H1 (cell line): Measurements from ENCODE around the gene SRM. TPM values are rescaled to one million over a fixed set of nuclear protein-coding genes. Genes with fewer than 3 reads are reported as not detected.

Experiments used
- CTCF ChIA-PET: fragments of 300-600 bp; sonication (Branson Sonifier 250); formaldehyde crosslinking; loops from one replicate; lab custom pipeline; 2021; ENCODE audit not compliant: partially characterized antibody; lab: Charles Lee
- POLR2A ChIA-PET: fragments of 300-600 bp; sonication (Branson Sonifier 250); formaldehyde crosslinking; loops from one replicate; lab custom pipeline; 2021; ENCODE audit warnings: inconsistent platforms; ENCODE audit not compliant: partially characterized antibody; lab: Charles Lee
- DNase-seq, 2 experiments: peaks; one replicate each; pipeline versions ENCODE4 v3.0.0 to v3.0.0-alpha.2; 2010 to 2022; ENCODE audit warnings: low spot score in 2 of 2, low read depth in 1 of 2, mixed read lengths in 1 of 2
- FAIRE-seq: peaks from 2 replicates; lab custom pipeline; 2011; peaks lifted over from hg19 to GRCh38; lab: Jason Lieb, UNC
- H2AFZ ChIP-seq: 2 replicates; pipeline ENCODE4 v1.8.1; 2012; ENCODE audit warnings: low read length, inconsistent platforms
- H2AK5ac ChIP-seq: 2 replicates; pipeline ENCODE4 v1.6.1; 2013; ENCODE audit warnings: low read depth, low read length
- H2BK120ac ChIP-seq: replicated peaks from 2 replicates; pipeline ENCODE3; 2013; ENCODE audit warnings: low read depth, low read length, inconsistent platforms
- H2BK12ac ChIP-seq: 2 replicates; pipeline ENCODE4 v1.6.1; 2013; ENCODE audit warnings: low read depth, low read length
- H2BK15ac ChIP-seq: 2 replicates; pipeline ENCODE4 v1.6.1; 2013; ENCODE audit warnings: low read length
- H2BK20ac ChIP-seq: 2 replicates; pipeline ENCODE4 v1.6.1; 2013; ENCODE audit warnings: low read length
- H2BK5ac ChIP-seq: 2 replicates; pipeline ENCODE4 v1.6.1; 2013; ENCODE audit warnings: low read depth, low read length
- H3K14ac ChIP-seq: 2 replicates; pipeline ENCODE4 v1.6.1; 2013; ENCODE audit warnings: inconsistent platforms; ENCODE audit not compliant: insufficient read length
- H3K18ac ChIP-seq: 2 replicates; pipeline ENCODE4 v1.6.1; 2013; ENCODE audit warnings: low read length; ENCODE audit errors: extremely low read depth
- H3K23ac ChIP-seq: 2 replicates; pipeline ENCODE4 v1.6.1; 2013; ENCODE audit warnings: inconsistent platforms; ENCODE audit not compliant: insufficient read length
- H3K23me2 ChIP-seq: 2 replicates; pipeline ENCODE4 v1.6.1; 2013; ENCODE audit warnings: low read depth, low read length
- H3K27ac ChIP-seq: 2 replicates; pipeline ENCODE4 v1.6.1; 2011; ENCODE audit warnings: low read depth, low read length, inconsistent platforms
- H3K27me3 ChIP-seq, 4 experiments: replicated peaks in 1 of 4; 1 replicate in 1 of 4; 2 replicates in 3 of 4; pipeline versions ENCODE4 v1.6.1 to v1.8.1; 2011 to 2013; ENCODE audit warnings: low read length in 3 of 4, mild to moderate bottlenecking in 3 of 4, inconsistent platforms in 2 of 4, mixed read lengths in 2 of 4, moderate library complexity in 1 of 4; ENCODE audit not compliant: control insufficient read depth in 3 of 4, insufficient read depth in 3 of 4; ENCODE audit errors: extremely low read depth in 1 of 4
- H3K36me3 ChIP-seq, 4 experiments: 2 replicates each; pipeline versions ENCODE4 v1.6.1 to v1.8.1; 2011 to 2013; ENCODE audit warnings: mild to moderate bottlenecking in 4 of 4, low read length in 3 of 4, moderate library complexity in 2 of 4, control low read depth in 1 of 4, inconsistent platforms in 1 of 4; ENCODE audit not compliant: insufficient read depth in 4 of 4, control insufficient read depth in 2 of 4
- H3K4ac ChIP-seq: replicated peaks from 2 replicates; pipeline ENCODE3; 2013; ENCODE audit warnings: low read length, low read depth, mixed read lengths, inconsistent platforms; ENCODE audit not compliant: insufficient read length
- H3K4me1 ChIP-seq, 4 experiments: replicated peaks in 1 of 4; 1 replicate in 1 of 4; 2 replicates in 3 of 4; pipeline versions ENCODE4 v1.6.1 to v1.8.1; 2011 to 2013; ENCODE audit warnings: low read length in 3 of 4, inconsistent platforms in 2 of 4, mixed read lengths in 1 of 4; ENCODE audit not compliant: insufficient read depth in 4 of 4, control insufficient read depth in 3 of 4
- H3K4me2 ChIP-seq, 2 experiments: 2 replicates each; pipeline versions ENCODE4 v1.6.1 to v1.8.1; 2011 to 2013; ENCODE audit warnings: low read depth in 2 of 2, low read length in 2 of 2, control low read depth in 1 of 2, inconsistent platforms in 1 of 2, mild to moderate bottlenecking in 1 of 2; ENCODE audit not compliant: insufficient read depth in 1 of 2
- H3K4me3 ChIP-seq, 4 experiments: fragments of 200-600, 300-600 bp in 1 of 4; sonication (generic), shearing (Covaris generic), sonication (Bioruptor Twin) in 1 of 4; 2 replicates each; pipeline versions ENCODE4 v1.5.1 to v1.8.1; 2011 to 2016; ENCODE audit warnings: low read length in 4 of 4, low read depth in 3 of 4, control low read depth in 2 of 4, inconsistent platforms in 2 of 4, mild to moderate bottlenecking in 2 of 4, mixed read lengths in 1 of 4, moderate library complexity in 1 of 4; ENCODE audit not compliant: insufficient read depth in 2 of 4; ENCODE audit errors: extremely low read depth in 1 of 4
- H3K56ac ChIP-seq: replicated peaks from 2 replicates; pipeline ENCODE3; 2013; ENCODE audit warnings: low read depth, mild to moderate bottlenecking, mixed read lengths, low read length, inconsistent platforms; ENCODE audit not compliant: insufficient read length
- H3K79me1 ChIP-seq: 2 replicates; pipeline ENCODE4 v1.6.1; 2013; ENCODE audit warnings: low read depth, low read length, control low read depth
- H3K79me2 ChIP-seq, 2 experiments: 2 replicates each; pipeline versions ENCODE4 v1.6.1 to v1.8.1; 2012 to 2013; ENCODE audit warnings: low read length in 2 of 2, mild to moderate bottlenecking in 2 of 2, inconsistent platforms in 1 of 2; ENCODE audit not compliant: insufficient read depth in 2 of 2, control insufficient read depth in 1 of 2
- H3K9ac ChIP-seq, 4 experiments: replicated peaks in 1 of 4; 1 replicate in 1 of 4; 2 replicates in 3 of 4; pipeline versions ENCODE4 v1.6.1 to v1.8.1; 2011 to 2013; ENCODE audit warnings: low read depth in 3 of 4, low read length in 3 of 4, control low read depth in 2 of 4, mild to moderate bottlenecking in 2 of 4, moderate library complexity in 2 of 4, inconsistent platforms in 1 of 4; ENCODE audit errors: extremely low read depth in 1 of 4
- H3K9me3 ChIP-seq, 2 experiments: 2 replicates each; pipeline versions ENCODE4 v1.6.1 to v1.8.1; 2012 to 2013; ENCODE audit warnings: mild to moderate bottlenecking in 2 of 2, moderate library complexity in 2 of 2, control low read depth in 1 of 2, inconsistent platforms in 1 of 2, low read depth in 1 of 2, low read length in 1 of 2, mixed read lengths in 1 of 2; ENCODE audit not compliant: insufficient read depth in 2 of 2
- H4K20me1 ChIP-seq, 2 experiments: replicated peaks in 1 of 2; 2 replicates each; pipeline versions ENCODE3 to v1.8.1; 2011 to 2013; ENCODE audit warnings: inconsistent platforms in 2 of 2, low read length in 2 of 2, mild to moderate bottlenecking in 1 of 2; ENCODE audit not compliant: insufficient read depth in 2 of 2, control insufficient read depth in 1 of 2
- H4K5ac ChIP-seq: 2 replicates; pipeline ENCODE4 v1.6.1; 2013; ENCODE audit warnings: low read length, low read depth, mixed read lengths, inconsistent platforms; ENCODE audit not compliant: insufficient read length
- H4K8ac ChIP-seq: 2 replicates; pipeline ENCODE4 v1.8.0; 2013; ENCODE audit warnings: mild to moderate bottlenecking, moderate library complexity, low read length, inconsistent platforms; ENCODE audit not compliant: insufficient read depth; ENCODE audit errors: extremely low read depth
- H4K91ac ChIP-seq: replicated peaks from 2 replicates; pipeline ENCODE3; 2013; ENCODE audit warnings: low read length, mixed read lengths, inconsistent platforms; ENCODE audit not compliant: insufficient read length
- GABPA ChIP-seq: IDR thresholded peaks from 2 replicates; pipeline ENCODE4 v1.6.1; 2011; ENCODE audit warnings: mild to moderate bottlenecking, low read length, moderate library complexity, borderline replicate concordance; ENCODE audit not compliant: insufficient read depth
- KDM1A ChIP-seq: fragments of 200-600, 300-600 bp; sonication (generic); IDR thresholded peaks from 2 replicates; pipeline ENCODE4 v1.7.1; 2016; ENCODE audit warnings: mild to moderate bottlenecking, low read length, borderline replicate concordance
- MAFK ChIP-seq: IDR thresholded peaks from 2 replicates; pipeline ENCODE4 v1.6.1; 2012; ENCODE audit warnings: low read depth, mild to moderate bottlenecking, improper control_type of control experiment, low read length
- WGBS, 2 experiments: shearing (Covaris generic) in 1 of 2; methylation state at CpG; one replicate each; pipeline versions ENCODE4 v1.1.6 to v1.1.7; 2013 to 2015; ENCODE audit warnings: low lambda C conversion rate in 2 of 2, mixed read lengths in 2 of 2, inconsistent platforms in 1 of 2, low coverage in 1 of 2, missing lambda C conversion rate in 1 of 2; ENCODE audit not compliant: insufficient replicate concordance in 2 of 2, insufficient coverage in 1 of 2, insufficient read length in 1 of 2; ENCODE audit errors: extremely low coverage in 1 of 2, missing lambda C conversion rate in 1 of 2; 5-methylcytosine and 5-hydroxymethylcytosine counted together
- polyA plus RNA-seq, 7 experiments: library from polyadenylated mRNA; depleted of rRNA in 3 of 7; stranded (reverse) in 5 of 7; unstranded in 2 of 7; fragments of >200 nt in 5 of 7; fragments of 200-250 nt in 2 of 7; gene quantifications; 1 replicate in 5 of 7; 2 replicates in 1 of 7; 4 replicates in 1 of 7; pipeline versions ENCODE4 v1.2.1 to v1.2.3, GENCODE V29; 2011 to 2013; ENCODE audit warnings: missing spikeins in 2 of 7, mixed read lengths in 2 of 7
- total RNA-seq: library from RNA; stranded (reverse); fragmentation: NEBNext Ultra II Directional; extraction: Animal tissue kit (Norgen Biotek cat#: 25700); gene quantifications from 2 replicates; pipeline ENCODE4 v1.2.1, GENCODE V29; 2021

The SRM gene
- total and polyA plus RNA-seq, 2 of the 8 experiments (the other 6 are each of a cell fraction or from before 2014, with no cell fraction given), result 110 to 208 TPM

GRCh38 chr1:11064942-11065341 is 5.1 kb upstream of the SRM start:
- no peak overlapping the region for H2AFZ ChIP-seq
- H2BK12ac ChIP-seq, result no peak overlapping the region
- no peak overlapping the region for H2BK5ac ChIP-seq
- H3K36me3 ChIP-seq, result peaks cover 19 to 48% (median 43%) of the 10 kb centered on the region in 4 experiments
- H3K23me2 ChIP-seq, result peaks cover 6% of the 10 kb centered on the region
- no peak overlapping the region for H3K4me3 ChIP-seq
- H3K4me2 ChIP-seq, result no peak overlapping the region
- H3K23ac ChIP-seq, result no peak overlapping the region
- H3K4ac ChIP-seq, result no peak overlapping the region
- no peak overlapping the region for H3K27ac ChIP-seq
- H3K79me2 ChIP-seq, result peaks cover 0 to 7% of the 10 kb centered on the region in 2 experiments; a peak in 1 of 4 replicates
- H4K8ac ChIP-seq, result no peak overlapping the region
- POLR2A ChIA-PET, result interaction anchor here (1.3 to 6.5 kb wide), 5 partner anchors 9 to 35 kb away, joined by 5 to 44 read pairs (median 7); partner anchors contain the start of gene EXOSC10
- no peak for TF ChIP-seq MAFK
- peak; percentile 58; the same call in 1 of the 2 replicates for TF ChIP-seq KDM1A
- TF ChIP-seq GABPA, result no peak
- no peak overlapping the region for H4K91ac ChIP-seq
- 96% methylated on average over 3 of the region's 3 CpGs; no CpG with 5 or more reads in 1 of the 2 experiments for WGBS, 2 experiments
- no peak overlapping the region for H2BK20ac ChIP-seq
- H4K20me1 ChIP-seq, result no peaks in the 10 kb centered on the region
- H3K27me3 ChIP-seq, result no peaks in the 10 kb centered on the region; a peak in 1 of 7 replicates
- no peak overlapping the region for H3K9ac ChIP-seq
- no peak overlapping the region for H2BK15ac ChIP-seq
- no peak for DNase-seq
- CTCF ChIA-PET, result interaction anchor here (0.7 to 8.6 kb wide), 3 partner anchors 13 to 182 kb away, joined by 3 to 115 read pairs (median 46); no protein-coding TSS in a partner anchor
- no peak overlapping the region for H2BK120ac ChIP-seq
- H3K9me3 ChIP-seq, result no peaks in the 10 kb centered on the region
- peaks cover 6% of the 10 kb centered on the region for H3K79me1 ChIP-seq
- H3K56ac ChIP-seq, result no peak overlapping the region
- no peak for FAIRE-seq
- no peak overlapping the region for H3K18ac ChIP-seq
- no peak overlapping the region for H4K5ac ChIP-seq
- no peak overlapping the region for H2AK5ac ChIP-seq
- peaks cover 0 to 4% (median 0%) of the 10 kb centered on the region in 4 experiments; a peak in 1 of 7 replicates for H3K4me1 ChIP-seq
- H3K14ac ChIP-seq, result no peak overlapping the region
